Measurements from ENCODE around the gene MICU1. TPM values are rescaled to one million over a fixed set of nuclear protein-coding genes. Genes with fewer than 3 reads are reported as not detected.

Gene MICU1
- total and polyA plus RNA-seq, 2 experiments from 2014 or later = 27.5 to 52.3 TPM

DNA sequence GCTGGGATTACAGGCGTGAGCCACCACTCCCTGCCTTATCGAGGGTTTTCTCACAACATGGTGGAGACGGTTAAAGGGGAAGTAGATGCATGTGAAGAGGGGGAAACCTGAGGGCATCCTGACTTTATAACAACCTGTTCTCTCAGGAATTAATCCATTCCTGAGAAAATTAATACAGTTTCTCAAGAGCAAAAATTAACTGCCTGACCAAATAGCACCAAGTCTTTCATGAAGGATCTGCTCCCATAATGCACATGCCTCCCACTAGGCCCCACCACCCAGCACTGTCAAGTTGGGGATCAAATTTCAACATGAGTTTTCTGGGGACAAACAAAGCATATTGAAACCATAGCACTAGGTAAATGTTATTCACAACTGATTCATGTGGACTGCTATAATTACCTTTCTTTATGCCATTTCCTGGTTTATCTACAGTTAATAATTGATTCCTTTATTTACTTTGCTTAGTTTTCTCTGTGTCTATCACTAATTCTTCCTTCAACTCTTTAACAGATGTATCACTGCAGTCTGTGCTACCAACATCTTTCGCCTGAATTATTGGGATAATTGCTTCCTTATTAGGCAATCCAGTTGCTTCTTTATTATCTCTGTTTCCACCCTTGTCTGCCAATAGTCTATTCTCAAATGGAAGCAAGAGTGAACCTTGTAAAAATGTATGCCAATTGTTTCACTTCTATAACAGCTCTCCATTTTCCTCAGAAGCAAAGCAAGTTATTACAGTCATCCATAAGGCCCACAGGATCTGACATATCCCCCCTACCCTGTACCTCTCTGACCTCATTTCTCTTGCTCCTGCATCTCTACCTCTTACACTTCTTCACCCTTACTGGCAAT is 12.9 kb upstream of the MICU1 start:
- Histone ChIP-seq H3K79me2 (replicated peaks; ENCODE audit: insufficient read depth) (no peaks in the 10 kb centered on the region), H3K9me2 (ENCODE audit: insufficient read depth) (no peaks in the 10 kb centered on the region), H3K27ac (ENCODE audit: low read depth) (no peak overlapping the region), H3K4me1 (ENCODE audit: insufficient read depth) (no peaks in the 10 kb centered on the region), H3K4me2 (no peak overlapping the region), H3F3A (replicated peaks; ENCODE audit: low read depth) (no peaks in the 10 kb centered on the region), H3K4me3 (no peak overlapping the region), H3K27me3 (ENCODE audit: insufficient read depth) (no peaks in the 10 kb centered on the region), H3K36me3 (ENCODE audit: insufficient read depth) (no peaks in the 10 kb centered on the region), H2AFZ (peak overlapping the region; percentile 69), H4K20me1 (replicated peaks; ENCODE audit: insufficient read depth) (no peaks in the 10 kb centered on the region; the same call in 1 of the 2 replicates)
- DNase-seq (ENCODE audit: low spot score) = no peak
- no peaks in the 10 kb centered on the region; the same call in 2 of the 3 replicates for H3K36me3 Mint-ChIP-seq (ENCODE audit: low read depth)
- H3K4me3 Mint-ChIP-seq = no peak overlapping the region
- no peak for TF ChIP-seq JUNB (IDR thresholded peaks at IDR 0.05; ENCODE audit: unreplicated experiment)
- TF ChIP-seq, protein P1, sequence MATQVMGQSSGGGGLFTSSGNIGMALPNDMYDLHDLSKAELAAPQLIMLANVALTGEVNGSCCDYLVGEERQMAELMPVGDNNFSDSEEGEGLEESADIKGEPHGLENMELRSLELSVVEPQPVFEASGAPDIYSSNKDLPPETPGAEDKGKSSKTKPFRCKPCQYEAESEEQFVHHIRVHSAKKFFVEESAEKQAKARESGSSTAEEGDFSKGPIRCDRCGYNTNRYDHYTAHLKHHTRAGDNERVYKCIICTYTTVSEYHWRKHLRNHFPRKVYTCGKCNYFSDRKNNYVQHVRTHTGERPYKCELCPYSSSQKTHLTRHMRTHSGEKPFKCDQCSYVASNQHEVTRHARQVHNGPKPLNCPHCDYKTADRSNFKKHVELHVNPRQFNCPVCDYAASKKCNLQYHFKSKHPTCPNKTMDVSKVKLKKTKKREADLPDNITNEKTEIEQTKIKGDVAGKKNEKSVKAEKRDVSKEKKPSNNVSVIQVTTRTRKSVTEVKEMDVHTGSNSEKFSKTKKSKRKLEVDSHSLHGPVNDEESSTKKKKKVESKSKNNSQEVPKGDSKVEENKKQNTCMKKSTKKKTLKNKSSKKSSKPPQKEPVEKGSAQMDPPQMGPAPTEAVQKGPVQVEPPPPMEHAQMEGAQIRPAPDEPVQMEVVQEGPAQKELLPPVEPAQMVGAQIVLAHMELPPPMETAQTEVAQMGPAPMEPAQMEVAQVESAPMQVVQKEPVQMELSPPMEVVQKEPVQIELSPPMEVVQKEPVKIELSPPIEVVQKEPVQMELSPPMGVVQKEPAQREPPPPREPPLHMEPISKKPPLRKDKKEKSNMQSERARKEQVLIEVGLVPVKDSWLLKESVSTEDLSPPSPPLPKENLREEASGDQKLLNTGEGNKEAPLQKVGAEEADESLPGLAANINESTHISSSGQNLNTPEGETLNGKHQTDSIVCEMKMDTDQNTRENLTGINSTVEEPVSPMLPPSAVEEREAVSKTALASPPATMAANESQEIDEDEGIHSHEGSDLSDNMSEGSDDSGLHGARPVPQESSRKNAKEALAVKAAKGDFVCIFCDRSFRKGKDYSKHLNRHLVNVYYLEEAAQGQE (IDR thresholded peaks at IDR 0.05; ENCODE audit: unreplicated experiment) = no peak
- TF ChIP-seq NANOG (IDR thresholded peaks at IDR 0.05; ENCODE audit: borderline replicate concordance) = no peak
- no peak for TF ChIP-seq ZNF331 (CRISPR knock-in tag; IDR thresholded peaks at IDR 0.05; ENCODE audit: low read depth)
- TF ChIP-seq STAT1 (IDR thresholded peaks at IDR 0.05; ENCODE audit: unreplicated experiment) = no peak
- TF ChIP-seq, protein P2, sequence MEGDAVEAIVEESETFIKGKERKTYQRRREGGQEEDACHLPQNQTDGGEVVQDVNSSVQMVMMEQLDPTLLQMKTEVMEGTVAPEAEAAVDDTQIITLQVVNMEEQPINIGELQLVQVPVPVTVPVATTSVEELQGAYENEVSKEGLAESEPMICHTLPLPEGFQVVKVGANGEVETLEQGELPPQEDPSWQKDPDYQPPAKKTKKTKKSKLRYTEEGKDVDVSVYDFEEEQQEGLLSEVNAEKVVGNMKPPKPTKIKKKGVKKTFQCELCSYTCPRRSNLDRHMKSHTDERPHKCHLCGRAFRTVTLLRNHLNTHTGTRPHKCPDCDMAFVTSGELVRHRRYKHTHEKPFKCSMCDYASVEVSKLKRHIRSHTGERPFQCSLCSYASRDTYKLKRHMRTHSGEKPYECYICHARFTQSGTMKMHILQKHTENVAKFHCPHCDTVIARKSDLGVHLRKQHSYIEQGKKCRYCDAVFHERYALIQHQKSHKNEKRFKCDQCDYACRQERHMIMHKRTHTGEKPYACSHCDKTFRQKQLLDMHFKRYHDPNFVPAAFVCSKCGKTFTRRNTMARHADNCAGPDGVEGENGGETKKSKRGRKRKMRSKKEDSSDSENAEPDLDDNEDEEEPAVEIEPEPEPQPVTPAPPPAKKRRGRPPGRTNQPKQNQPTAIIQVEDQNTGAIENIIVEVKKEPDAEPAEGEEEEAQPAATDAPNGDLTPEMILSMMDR (conservative IDR thresholded peaks at IDR 0.05; ENCODE audit: low read depth in 2 of 2) = no peak
- TF ChIP-seq EZH2phosphoT487 (IDR thresholded peaks at IDR 0.05; ENCODE audit: unreplicated experiment) = no peak
- TF ChIP-seq CREB1 (CRISPR knock-in tag; IDR thresholded peaks at IDR 0.05; ENCODE audit: low read depth) = no peak
- TF ChIP-seq POLR2AphosphoS5 (IDR thresholded peaks at IDR 0.05; ENCODE audit: low read depth) = no peak
- TF ChIP-seq EZH2 (IDR thresholded peaks at IDR 0.05; ENCODE audit: low read depth, unreplicated experiment) = no peak
- TF ChIP-seq, protein P3, sequence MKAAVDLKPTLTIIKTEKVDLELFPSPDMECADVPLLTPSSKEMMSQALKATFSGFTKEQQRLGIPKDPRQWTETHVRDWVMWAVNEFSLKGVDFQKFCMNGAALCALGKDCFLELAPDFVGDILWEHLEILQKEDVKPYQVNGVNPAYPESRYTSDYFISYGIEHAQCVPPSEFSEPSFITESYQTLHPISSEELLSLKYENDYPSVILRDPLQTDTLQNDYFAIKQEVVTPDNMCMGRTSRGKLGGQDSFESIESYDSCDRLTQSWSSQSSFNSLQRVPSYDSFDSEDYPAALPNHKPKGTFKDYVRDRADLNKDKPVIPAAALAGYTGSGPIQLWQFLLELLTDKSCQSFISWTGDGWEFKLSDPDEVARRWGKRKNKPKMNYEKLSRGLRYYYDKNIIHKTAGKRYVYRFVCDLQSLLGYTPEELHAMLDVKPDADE (IDR thresholded peaks at IDR 0.05) = no peak
- TF ChIP-seq ZNF114 (CRISPR knock-in tag; IDR thresholded peaks at IDR 0.05) = no peak
- TF ChIP-seq, protein P4, sequence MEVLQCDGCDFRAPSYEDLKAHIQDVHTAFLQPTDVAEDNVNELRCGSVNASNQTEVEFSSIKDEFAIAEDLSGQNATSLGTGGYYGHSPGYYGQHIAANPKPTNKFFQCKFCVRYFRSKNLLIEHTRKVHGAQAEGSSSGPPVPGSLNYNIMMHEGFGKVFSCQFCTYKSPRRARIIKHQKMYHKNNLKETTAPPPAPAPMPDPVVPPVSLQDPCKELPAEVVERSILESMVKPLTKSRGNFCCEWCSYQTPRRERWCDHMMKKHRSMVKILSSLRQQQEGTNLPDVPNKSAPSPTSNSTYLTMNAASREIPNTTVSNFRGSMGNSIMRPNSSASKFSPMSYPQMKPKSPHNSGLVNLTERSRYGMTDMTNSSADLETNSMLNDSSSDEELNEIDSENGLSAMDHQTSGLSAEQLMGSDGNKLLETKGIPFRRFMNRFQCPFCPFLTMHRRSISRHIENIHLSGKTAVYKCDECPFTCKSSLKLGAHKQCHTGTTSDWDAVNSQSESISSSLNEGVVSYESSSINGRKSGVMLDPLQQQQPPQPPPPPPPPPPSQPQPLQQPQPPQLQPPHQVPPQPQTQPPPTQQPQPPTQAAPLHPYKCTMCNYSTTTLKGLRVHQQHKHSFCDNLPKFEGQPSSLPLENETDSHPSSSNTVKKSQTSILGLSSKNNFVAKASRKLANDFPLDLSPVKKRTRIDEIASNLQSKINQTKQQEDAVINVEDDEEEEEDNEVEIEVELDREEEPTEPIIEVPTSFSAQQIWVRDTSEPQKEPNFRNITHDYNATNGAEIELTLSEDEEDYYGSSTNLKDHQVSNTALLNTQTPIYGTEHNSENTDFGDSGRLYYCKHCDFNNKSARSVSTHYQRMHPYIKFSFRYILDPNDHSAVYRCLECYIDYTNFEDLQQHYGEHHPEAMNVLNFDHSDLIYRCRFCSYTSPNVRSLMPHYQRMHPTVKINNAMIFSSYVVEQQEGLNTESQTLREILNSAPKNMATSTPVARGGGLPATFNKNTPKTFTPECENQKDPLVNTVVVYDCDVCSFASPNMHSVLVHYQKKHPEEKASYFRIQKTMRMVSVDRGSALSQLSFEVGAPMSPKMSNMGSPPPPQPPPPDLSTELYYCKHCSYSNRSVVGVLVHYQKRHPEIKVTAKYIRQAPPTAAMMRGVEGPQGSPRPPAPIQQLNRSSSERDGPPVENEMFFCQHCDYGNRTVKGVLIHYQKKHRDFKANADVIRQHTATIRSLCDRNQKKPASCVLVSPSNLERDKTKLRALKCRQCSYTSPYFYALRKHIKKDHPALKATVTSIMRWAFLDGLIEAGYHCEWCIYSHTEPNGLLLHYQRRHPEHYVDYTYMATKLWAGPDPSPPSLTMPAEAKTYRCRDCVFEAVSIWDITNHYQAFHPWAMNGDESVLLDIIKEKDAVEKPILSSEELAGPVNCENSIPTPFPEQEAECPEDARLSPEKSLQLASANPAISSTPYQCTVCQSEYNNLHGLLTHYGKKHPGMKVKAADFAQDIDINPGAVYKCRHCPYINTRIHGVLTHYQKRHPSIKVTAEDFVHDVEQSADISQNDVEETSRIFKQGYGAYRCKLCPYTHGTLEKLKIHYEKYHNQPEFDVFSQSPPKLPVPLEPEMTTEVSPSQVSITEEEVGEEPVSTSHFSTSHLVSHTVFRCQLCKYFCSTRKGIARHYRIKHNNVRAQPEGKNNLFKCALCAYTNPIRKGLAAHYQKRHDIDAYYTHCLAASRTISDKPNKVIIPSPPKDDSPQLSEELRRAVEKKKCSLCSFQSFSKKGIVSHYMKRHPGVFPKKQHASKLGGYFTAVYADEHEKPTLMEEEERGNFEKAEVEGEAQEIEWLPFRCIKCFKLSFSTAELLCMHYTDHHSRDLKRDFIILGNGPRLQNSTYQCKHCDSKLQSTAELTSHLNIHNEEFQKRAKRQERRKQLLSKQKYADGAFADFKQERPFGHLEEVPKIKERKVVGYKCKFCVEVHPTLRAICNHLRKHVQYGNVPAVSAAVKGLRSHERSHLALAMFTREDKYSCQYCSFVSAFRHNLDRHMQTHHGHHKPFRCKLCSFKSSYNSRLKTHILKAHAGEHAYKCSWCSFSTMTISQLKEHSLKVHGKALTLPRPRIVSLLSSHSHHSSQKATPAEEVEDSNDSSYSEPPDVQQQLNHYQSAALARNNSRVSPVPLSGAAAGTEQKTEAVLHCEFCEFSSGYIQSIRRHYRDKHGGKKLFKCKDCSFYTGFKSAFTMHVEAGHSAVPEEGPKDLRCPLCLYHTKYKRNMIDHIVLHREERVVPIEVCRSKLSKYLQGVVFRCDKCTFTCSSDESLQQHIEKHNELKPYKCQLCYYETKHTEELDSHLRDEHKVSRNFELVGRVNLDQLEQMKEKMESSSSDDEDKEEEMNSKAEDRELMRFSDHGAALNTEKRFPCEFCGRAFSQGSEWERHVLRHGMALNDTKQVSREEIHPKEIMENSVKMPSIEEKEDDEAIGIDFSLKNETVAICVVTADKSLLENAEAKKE (CRISPR knock-in tag; IDR thresholded peaks at IDR 0.05) = no peak
- peaks cover 5% of the 10 kb centered on the region for H3K27me3 Mint-ChIP-seq (ENCODE audit: insufficient read depth, low read depth, poor library complexity)
- no peak overlapping the region for H3K27ac Mint-ChIP-seq
- no peak for ATAC-seq
- H3K4me1 Mint-ChIP-seq = peaks cover 4% of the 10 kb centered on the region; the same call in 2 of the 3 replicates
- H3K9me3 Mint-ChIP-seq = peaks cover 5% of the 10 kb centered on the region; the same call in 2 of the 3 replicates

All from GM23338 (cell line).